Measurements from ENCODE around the gene SF3A1. TPM values are rescaled to one million over a fixed set of nuclear protein-coding genes. Genes with fewer than 3 reads are reported as not detected.

Gene SF3A1
- total and polyA plus RNA-seq, 2 of the 13 experiments (the other 11 are each of a cell fraction or from before 2014, with no cell fraction given): 10.0 to 22.0 TPM

- TF ChIP-seq E2F5 (CRISPR knock-in tag; conservative IDR thresholded peaks at IDR 0.05) (no peak), PHF20 (CRISPR knock-in tag; IDR thresholded peaks at IDR 0.05) (peak; percentile 78), SOX6 (IDR thresholded peaks at IDR 0.05) (no peak), SOX6 (CRISPR knock-in tag; IDR thresholded peaks at IDR 0.05) (0 out of 2 replicates have a peak, but pooled peaks have one; percentile 14), ZNF558 (CRISPR knock-in tag; IDR thresholded peaks at IDR 0.05; ENCODE audit: borderline replicate concordance) (0 out of 2 replicates have a peak, but pooled peaks have one; percentile 62), ETV5 (CRISPR knock-in tag; IDR thresholded peaks at IDR 0.05; ENCODE audit: borderline replicate concordance) (peak; percentile 12; the same call in 1 of the 2 replicates), USF2 (IDR thresholded peaks at IDR 0.05; ENCODE audit: low read depth, low read length) (no peak), USF2 (CRISPR knock-in tag; IDR thresholded peaks at IDR 0.05; ENCODE audit: borderline replicate concordance) (no peak), ZFY (CRISPR knock-in tag; IDR thresholded peaks at IDR 0.05) (peak; percentile 86), RAD21 (CRISPR knock-in tag; IDR thresholded peaks at IDR 0.05) (peak; percentile 55)
Measured at GRCh38 chr22:30326706-30327362, 29.9 kb downstream of the SF3A1 start, which contains the start of gene TBC1D10A (continued).
